PC-9 (cell line): ENCODE results near the gene PCDHGA5.

ENCODE experiments used
- CTCF ChIP-seq: fragments of 200-600 bp; sonication (generic); conservative IDR thresholded peaks from 2 replicates; pipeline ENCODE4 v1.6.1; 2017; ENCODE audit warnings: mixed run types, antibody characterized with exemption, mild to moderate bottlenecking, moderate library complexity
- EZH2 ChIP-seq: fragments of 200-600 bp; sonication (generic); IDR thresholded peaks from 2 replicates; pipeline ENCODE4 v1.8.0; 2017; ENCODE audit warnings: antibody characterized with exemption, low read depth

GRCh38 chr5:141409598-141410306 lies 45.8 kb downstream of the PCDHGA5 start:
- TF ChIP-seq CTCF, result no peak
- no peak for TF ChIP-seq EZH2
